GM18507 (cell line): Measurements from ENCODE around the gene SEPTIN11.
"Not testable (repeated sequence)": the region's sequence is repeated elsewhere in the genome, so short reads cannot be mapped to it uniquely, and the experiment has no call there.

Source experiments
- DNase-seq: peaks from one replicate; pipeline ENCODE4 v3.0.0; 2011; ENCODE audit warnings: low read depth; ENCODE audit not compliant: insufficient read length; ENCODE audit errors: extremely low spot score
- FAIRE-seq: peaks from 2 replicates; lab custom pipeline; 2011; peaks lifted over from hg19 to GRCh38; lab: Jason Lieb, UNC

Gene SEPTIN11

DNA sequence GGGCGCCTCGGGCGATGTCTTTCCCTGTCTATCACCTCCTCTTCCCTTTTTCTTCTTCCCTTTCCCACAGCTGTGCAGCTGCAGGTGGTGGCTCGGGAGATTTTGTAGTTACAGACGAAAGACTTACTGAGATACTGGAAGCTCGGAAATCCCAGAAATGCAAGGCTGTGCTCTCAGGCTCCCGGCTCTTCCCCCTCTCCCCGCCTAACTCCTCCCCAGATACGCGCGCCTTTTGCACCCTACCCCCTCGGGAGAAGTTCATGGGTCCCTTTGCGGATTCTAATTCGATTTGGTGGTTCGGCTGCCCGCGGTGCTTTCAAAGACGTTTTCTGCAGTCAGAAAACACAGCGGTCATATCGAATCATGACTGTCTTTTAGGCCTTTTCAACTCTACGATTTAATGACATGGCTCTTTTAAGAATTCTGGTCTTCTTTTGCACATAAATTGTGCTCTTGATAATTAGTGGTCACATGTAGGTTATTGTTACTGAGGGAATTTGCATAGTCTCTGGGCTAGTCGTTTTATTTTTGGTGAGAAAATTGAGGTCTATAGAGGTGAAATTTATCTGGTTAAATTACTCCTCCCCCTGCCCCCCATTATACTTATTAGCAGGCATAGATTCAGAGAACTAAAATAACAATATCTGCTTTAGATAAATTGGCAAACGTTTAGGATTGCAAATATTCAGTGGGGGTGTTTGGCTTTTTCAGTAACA is 1.6 kb downstream of the SEPTIN11 start:
- DNase-seq, result no peak

DNA sequence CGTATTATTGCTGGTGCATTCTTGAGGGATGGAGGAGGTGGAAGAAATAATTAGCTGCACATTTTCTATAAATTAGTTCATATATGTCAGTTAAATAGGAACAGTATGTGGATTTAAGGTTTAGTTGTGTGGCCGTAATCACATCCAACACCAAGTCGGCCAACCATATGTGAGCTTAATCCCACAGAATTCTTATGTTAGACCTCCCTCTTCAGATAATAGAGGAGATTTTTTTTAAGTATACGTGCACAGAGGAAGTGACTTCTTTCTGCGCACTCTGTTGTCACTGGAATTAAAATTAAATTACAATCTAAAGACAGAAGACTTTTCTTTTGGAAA is 2.1 kb downstream of the SEPTIN11 start:
- DNase-seq, result no peak
- FAIRE-seq, result no peak

More for the DNA sequence above, 1.6 kb downstream of the SEPTIN11 start:
- FAIRE-seq, result peak; percentile 12

DNA sequence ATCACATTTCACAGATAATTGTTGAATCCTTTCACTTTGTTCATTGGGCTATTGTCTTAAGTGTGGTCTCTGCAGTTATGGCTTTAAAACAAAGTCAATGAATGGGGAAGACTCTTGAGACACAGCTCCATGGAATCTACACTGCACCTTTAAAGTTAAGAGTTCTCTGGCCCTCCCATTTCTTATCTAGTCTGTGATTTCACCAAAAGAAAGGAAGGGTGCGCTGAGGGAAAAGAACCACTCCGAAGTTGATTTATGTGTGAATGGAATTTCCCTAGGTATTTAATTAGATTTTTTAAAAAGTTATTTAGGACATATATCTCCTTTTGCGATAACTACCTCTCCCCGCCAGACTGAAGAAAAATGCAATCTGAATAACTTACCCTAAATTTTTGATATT is 2.5 kb downstream of the SEPTIN11 start:
- DNase-seq, result no peak
- no peak for FAIRE-seq

DNA sequence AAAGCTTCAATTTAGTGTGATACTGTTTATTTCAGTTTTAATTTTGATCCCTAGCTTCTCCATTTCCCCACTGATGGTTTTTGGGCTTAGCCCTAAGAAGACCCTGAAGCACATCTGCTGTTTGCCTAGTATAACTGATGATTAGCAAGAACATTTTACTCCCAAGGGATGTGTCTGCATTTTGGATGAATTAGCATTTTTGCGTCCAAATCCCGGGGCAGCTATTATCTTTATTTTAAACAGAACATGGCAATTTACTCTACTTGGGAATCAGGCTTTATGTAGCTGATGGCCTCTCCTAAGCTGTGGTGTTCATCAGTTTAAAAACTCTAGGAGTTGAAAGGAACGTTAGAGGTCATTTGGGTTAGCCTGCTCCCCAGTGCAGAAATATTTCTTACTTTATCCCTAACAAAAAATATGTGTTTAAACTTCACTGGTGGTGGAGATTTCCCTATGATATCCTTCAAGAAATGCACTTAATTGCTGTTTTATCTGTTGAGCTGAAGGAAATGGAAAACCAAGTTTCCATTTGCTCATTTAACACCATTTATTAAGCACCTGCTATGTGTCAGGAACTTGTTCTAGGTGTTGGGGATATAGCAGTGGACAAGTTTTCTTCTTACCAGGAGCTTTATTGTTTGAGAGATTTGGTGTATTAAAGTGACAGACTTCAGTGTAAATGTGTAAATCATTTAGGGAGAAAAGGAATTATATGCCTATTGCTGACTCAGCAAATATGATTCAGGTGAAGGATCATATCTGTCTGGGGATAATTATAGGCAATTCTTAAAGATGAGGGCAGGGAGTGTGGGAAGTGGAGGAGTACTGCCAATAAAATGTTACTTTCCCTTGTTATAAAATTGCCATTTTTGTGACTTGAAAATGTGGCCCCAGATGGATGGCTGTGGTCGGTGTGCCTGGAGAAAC is 3.4 kb downstream of the SEPTIN11 start:
- DNase-seq, result no peak
- FAIRE-seq, result no peak

DNA sequence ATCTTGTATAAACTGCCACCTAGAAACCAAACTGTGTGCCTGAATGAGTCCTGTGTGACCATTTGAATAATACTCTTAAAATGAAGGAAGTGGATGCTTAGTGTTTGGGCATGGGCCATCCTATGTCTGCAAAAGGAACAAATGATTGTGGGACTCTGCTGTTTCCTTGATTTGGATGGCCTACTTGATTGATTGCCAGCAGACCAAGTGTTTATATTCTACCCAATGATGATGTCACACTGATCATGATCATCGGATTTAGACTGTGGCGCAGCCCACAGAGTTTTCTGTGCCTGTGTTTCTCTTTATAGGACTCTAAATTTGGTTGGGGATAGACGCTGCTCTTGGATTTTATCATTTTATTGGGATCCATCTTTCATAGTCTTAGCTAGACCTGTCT is 4.4 kb downstream of the SEPTIN11 start:
- FAIRE-seq, result no peak
- DNase-seq, result no peak

DNA sequence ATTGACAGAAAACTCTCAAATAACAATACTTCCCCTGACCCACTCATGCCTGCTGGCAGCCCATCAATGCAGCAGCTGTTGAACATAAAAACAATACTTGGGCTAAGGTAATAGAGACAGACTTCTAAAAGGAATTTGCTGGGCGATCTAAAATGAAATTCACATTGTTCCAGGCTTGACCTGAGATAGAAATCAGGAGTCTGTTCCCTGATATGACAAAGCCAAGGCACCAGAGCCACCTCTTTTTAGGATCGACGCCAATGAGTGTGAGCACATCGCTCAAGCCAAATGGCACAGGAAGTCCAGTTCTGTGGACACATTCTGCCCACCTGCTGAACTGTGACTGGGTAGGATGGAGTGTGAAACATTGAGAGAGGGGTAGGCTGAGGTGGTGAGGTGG is 4.9 kb downstream of the SEPTIN11 start:
- DNase-seq, result no peak
- no peak for FAIRE-seq

DNA sequence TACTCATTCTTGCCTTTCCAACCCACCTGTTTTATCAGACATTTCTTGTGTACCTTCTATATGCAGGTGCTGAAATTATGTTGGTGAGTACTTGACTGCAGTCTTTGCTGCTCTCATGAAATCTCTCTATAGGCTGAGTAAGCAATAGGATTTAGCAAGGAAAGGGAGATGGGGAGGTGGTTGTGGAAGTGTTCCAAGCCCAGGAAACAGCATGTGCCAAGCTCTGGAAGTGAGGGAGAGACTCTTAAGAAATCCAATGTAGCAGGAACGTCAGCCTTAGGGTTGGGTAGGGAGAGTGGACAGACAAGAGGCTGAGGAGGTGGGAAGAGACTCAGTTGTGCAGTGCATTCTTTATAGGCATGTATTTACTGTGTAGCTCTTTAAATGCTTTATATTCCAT is 5.6 kb downstream of the SEPTIN11 start:
- no peak for DNase-seq
- FAIRE-seq, result no peak

DNA sequence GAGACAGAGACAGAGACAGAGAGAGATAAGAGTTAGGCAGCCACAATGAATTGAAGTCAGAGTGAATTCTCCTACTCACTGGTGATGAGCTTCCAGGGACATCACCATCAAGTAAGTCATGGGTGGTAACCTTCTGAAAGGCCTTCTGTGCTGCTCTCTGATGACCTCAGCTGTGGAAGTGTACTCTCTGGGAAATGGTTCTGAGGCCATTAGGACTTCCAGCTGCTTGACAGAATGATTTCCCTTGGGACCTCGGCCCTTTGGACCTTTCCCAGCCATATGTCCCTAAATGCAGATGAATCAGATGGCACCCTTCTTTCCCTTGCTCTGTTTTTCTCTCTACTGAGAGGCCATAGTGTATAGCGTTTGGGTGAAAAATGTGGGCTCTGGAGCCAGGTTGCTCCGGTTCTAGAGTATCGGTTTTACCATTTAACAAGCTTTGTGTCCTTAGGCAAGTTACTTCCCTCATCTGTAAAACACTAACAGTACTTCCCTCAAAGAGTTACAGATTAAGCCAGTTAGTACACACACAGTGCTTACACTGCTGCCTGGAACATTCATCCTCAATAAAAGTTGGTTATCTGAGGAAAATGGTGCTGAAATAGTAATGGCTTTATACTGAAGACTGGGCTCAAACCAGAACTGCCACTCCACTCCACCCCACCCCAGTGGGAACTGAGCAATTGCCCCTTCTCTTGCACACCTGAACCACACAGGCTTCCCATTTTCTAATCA is 7.6 kb downstream of the SEPTIN11 start:
- FAIRE-seq, result peak; percentile 51
- no peak for DNase-seq

DNA sequence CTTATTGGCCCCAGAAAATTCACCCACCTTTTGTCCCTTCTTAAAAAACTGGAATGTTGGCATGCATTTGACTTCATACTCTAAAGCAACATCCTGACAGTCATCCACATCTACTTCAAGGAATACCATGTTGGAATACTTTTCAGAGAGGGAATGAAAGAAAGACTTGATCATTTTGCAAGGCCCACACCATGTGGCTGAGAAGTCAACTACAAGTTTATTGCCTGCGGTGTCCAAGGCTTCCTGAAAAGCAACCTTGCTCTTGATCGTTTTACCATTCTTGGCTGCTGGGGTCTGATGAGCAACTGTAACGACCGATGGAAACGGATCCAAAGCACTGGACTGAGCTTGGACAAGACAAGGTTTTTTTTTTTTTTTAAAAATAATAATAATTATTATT is 9.3 kb downstream of the SEPTIN11 start:
- DNase-seq (no peak), FAIRE-seq (no peak)

DNA sequence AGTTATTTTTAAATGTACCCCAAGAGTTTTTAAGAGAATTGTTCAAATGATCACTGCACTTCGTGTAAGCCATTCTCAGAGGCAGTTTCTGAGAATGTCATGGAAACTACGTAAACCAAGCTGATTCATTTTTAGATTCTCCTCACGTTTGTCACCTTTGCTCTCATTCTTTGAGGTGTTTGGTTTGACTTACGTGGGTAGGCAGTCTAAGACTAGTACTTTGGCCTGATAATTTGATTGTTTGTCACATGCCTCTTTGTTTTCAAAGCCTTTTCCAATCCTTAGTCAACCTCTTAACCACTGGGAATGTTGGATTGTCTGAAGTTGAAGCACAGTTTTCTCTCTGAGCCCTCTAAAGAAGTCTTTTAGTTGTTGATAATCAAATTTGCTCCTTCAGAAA is 10.5 kb downstream of the SEPTIN11 start:
- DNase-seq, result no peak
- FAIRE-seq, result peak; percentile 83

DNA sequence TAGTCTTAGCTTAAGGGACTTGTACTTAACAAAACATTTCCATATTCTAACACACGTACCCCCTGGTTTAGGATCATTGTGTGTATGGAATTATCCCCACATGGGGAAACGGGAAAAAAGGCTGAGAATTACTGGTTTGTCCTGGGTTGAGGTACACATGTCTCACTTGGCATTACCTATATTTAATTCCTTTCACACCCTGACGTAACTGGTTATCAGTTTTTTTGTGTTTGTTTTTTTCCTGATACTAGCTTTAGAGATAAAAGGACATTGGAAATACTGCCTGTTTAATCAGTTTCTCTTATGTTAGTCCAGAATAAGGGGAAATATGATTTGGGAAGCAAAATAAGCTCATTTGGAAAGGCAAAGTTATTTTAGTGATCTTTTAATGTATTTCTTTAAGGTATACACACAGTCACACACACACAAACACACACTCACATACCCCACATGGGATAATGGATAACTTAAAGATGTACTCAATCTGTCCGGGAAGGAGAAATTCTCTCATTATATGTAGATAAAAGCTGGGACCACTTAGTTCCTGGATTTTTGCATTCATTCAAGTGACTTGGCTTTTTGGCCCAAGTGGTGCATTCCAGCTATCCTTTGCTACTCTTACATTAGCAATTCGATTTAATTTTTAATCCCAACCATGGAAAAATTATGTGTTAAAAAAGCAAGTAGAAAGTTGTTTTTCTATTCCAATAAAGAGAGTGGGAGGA is 13.0 kb downstream of the SEPTIN11 start:
- FAIRE-seq, result no peak
- DNase-seq, result no peak

DNA sequence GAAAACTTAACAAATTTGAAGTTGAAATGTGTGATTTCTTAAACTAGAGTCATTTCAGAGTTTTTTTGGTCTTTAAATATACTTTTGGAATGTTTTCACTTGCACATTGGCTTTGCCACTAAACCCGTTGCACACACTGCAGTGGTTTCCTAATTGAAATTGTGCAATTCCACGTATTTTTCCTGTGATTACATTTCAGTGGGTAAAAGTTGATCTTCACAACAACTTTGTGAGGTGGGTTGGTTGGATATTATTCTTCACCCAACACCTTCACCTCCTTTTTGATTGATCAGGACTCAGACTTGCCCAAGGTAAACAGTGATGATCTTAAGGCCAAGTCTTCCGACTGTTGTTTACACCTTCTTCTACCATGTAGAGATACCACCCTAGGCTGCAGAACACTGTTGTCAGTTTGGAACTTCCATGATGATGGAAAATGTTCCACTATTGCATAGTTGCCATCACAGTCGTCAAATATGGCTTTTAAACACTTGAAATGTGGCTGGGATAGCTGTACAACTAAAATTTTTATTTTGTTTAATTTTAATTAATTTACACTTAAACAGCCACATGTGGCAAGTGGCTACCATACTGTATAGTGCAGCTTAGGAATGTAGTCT is 13.7 kb downstream of the SEPTIN11 start:
- no peak for FAIRE-seq

DNA sequence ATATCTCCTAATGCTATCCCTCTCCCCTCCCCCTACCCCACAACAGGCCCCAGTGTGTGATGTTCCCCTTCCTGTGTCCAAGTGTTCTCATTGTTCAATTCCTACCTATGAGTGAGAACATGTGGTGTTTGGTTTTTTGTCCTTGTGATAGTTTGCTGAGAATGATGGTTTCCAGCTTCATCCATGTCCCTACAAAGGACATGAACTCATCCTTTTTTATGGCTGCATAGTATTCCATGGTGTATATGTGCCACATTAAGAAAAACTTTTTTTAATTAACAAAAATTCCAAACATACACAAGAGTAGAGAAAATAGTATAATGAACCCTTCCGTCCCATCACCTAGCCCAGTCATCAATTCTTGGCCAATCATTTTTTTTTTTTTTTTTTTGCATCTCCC is 14.4 kb downstream of the SEPTIN11 start:
- not testable (repeated sequence) for DNase-seq, FAIRE-seq

More for the DNA sequence above, 13.7 kb downstream of the SEPTIN11 start:
- no peak for DNase-seq

DNA sequence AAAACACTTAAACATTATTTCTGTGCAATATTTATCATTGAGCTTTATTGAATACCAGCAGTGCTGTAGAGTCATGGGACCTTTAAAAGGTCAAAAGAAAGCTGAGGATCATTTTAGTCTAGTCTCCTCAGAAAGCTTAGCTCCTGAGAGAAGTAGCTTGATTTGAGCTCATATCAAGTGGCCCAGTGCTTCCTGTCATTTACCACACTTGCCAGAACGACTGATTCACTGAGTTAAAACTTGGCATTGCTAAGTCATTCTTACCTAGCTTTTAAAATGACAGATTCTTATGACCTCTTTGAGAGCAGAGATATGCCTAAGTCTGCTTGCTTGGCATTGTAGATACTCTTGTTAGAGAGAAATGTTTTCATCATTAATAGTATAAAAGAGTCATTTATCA is 15.2 kb downstream of the SEPTIN11 start:
- DNase-seq (no peak), FAIRE-seq (peak; percentile 39)

DNA sequence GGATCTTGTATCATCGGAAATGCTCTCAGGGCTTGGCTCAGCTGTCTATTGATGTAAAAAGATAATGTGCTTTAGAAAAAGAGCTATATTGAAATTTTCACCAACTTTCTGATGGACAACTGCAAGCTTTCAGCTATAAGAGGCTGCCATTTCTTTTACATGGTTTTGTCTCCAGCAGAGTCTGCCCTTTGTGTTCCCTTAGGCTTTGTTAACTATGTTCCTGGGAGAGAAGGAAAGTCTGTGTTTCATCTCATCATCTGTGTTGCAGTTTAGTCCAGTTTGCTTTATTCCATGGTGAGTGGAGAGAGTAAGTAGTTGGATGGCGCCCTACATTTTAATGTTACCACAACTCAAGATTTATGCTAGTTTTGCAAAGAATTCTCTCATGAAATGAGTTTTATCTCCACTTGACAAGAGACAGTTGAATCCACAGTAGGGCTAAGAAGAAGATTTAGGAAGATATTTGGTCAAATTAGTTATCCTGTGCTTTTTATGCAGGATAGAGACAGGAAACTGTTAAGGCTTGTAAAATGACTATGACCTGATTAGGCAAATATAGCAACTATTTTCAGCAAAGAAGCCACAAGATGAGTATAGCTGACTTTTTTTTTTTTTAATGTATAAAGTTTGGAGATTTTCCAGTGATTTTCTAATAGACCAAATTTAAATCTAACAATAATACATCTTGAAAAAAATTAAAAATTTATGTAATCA is 16.5 kb downstream of the SEPTIN11 start:
- FAIRE-seq, result no peak
- no peak for DNase-seq

DNA sequence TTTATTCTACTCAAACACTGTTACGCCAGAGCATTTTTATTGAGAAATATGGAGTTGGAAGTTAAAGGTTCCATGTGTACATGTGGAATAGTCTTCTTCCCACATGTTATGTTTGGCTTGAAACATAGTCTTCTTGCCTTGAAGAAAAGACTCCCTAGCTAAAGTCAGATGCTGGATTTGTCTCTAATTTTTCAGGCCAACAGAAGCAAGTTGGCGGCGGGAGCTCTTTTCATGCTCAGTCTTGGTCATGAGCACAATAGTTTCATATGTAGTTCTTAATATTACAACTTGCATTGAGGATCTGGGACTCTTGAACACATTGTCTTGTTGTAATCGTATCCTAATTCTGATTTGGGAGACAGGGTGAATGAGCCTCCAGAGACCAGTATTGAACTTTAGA is 19.4 kb downstream of the SEPTIN11 start:
- no peak for DNase-seq
- FAIRE-seq, result no peak

DNA sequence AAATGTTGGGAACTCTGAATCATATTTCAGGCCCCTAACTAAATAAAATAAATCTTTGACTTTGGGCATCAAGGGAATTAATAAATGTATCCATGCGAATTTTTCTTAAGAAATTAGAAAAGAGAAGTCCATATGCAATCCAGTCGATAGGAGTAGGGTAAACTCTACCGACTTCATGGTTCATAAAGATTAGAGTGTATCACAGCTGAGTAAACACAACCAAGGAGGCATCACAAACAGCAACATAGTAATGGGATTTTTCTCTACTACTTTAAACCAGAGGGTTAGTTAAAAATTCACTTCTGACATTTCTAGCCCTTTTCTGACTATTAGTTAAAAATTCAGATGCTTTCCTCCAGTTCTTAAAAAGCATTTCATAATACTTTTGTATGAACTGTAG is 19.9 kb downstream of the SEPTIN11 start:
- FAIRE-seq, result no peak
- DNase-seq, result no peak

DNA sequence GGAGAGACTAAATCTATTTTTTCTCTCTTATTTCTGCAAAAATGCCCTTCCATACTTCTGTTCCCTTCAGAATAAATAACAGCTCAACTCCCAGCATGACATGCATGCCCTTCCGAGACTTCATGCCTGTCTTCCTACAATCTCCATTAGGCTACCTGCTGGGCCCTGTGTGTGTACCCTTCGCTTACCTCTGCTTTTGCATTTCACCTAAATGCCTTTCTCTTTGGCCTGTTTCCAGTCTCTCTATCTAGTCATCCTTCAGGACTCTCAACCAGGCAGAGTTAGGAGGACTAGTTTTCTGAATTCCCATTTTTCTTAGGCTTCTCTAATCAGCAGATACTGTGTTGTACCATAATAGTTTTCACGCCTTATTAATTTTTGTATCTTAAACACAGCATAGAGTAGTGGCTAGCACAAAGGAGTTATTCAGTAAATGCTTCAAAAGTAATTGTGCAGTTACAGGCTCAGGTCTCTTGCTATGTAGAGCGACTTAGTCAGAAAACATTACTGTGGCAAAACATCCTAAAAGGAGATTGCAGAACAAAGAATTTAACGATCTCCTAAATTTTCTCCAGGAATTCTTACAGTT is 20.5 kb downstream of the SEPTIN11 start:
- FAIRE-seq (no peak), DNase-seq (no peak)
